GM18502 (cell line): ENCODE data around the gene KMT5B.

Experiments used
- ATAC-seq: cut with Tn5 transposase; IDR thresholded peaks from one replicate; pipeline ENCODE4 v1.9.1; 2021; ENCODE audit warnings: mild to moderate bottlenecking; ENCODE audit not compliant: unreplicated experiment, poor library complexity

KMT5B gene

DNA sequence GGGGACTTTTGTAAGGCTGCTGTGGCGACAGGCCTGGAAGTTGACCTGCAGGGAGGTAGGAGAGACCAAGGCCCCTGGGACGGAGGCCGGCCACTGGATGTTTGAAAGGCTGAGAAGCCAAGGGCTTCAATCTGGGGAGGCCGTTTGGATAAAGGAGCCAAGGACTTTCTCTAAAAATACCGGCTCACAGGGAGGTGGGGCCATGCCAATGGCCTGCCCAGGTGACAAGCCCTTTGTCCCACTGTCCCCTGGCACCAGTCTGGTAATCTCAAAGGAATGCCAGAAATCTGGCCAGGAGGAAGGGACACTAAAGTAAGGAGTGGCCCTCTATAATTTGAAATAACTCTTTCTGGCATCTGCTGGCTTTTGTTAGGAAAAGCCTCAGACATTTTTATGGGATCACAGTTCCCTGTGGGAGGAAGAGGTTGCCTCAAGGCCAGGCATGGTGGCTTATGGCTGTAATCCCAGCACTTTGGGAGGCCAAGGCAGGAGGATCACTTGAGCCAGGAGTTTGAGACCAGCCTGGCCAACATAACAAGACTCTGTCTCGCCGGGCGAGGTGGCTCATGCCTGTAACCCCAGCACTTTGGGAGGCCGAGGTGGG is 90.1 kb downstream of the KMT5B start:
- ATAC-seq: no peak

- ATAC-seq: peak; percentile 86
These were observed 91.8 kb downstream of the KMT5B start, which contains the start of gene CHKA for GRCh38 chr11:68121067-68121899. TSS of gene CHKA (minus strand) at chr11:68121388. CDS start at chr11:68121177, 211 bp downstream.

DNA sequence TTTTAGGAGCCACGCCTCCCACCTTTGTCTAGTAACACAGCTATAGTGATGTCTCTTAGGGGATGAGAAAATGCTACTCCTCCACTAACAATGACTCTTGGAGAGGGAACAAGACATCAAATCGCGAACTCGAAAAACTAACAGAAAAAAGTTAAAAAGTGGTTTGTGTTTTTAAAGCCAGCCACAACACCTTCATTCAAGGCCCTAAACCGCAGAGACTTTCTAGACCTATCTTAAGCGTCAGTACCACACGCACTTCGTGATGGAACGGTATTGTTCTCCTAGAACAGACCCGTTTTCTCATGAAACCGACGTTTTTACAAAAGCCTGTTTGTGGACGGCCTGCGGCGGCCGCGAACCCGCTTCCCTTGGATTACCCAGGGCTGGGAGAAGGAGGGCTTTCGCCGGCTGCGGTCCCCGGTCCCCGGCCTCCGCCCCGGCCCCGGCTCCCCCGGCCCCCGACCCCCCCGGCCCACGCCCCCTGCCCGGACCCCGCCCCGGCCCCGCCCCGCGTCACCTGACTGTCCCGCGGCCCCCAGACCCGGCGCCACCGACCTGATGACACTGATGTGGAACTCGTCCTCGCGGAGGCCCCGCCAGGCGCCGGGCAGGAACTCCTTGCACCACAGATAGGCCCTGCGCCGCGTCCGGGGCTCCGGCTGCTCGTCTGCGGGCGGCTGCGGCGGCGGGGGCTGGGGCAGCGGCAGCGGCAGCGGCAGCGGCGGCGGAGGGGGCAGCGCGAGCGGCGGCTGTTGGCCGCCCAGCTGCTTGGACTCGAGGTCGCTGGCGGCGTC is 92.6 kb downstream of the KMT5B start:
- peak; percentile 14 for ATAC-seq

DNA sequence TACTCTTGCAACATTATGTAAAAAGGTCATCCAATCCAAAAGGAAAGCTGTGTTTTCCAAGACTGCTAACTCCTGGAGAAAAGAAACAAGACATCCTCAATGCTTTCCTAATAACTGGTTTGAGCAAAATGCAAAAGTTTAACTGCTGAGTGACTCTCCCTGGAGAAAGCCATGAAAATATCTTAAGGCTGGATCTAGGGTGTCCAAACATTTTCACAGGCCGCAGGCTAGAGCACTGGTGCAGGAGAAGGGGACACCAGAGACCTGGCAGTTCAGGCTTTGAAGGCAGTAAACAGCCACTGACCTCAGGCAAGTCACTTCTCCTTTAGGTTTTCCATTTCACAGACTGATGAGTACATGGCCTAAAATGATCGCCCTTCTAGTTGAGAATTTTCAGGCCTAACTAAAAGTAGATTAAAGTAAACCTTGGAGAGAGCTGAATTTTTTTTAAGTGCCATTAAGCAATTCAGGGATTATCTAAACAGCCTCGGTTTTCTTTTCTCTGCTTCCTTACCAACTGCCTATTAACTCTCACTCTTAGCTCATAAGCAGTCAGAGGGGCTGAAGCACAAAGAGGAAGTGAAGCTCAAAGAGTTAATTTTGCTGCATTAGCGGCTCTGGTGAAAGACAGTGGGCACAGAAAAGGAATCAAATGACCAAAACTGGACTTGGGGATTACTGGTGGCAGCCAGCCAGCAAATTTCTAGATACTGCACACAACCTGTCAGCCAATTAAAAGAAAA is 94.2 kb downstream of the KMT5B start:
- no peak for ATAC-seq

DNA sequence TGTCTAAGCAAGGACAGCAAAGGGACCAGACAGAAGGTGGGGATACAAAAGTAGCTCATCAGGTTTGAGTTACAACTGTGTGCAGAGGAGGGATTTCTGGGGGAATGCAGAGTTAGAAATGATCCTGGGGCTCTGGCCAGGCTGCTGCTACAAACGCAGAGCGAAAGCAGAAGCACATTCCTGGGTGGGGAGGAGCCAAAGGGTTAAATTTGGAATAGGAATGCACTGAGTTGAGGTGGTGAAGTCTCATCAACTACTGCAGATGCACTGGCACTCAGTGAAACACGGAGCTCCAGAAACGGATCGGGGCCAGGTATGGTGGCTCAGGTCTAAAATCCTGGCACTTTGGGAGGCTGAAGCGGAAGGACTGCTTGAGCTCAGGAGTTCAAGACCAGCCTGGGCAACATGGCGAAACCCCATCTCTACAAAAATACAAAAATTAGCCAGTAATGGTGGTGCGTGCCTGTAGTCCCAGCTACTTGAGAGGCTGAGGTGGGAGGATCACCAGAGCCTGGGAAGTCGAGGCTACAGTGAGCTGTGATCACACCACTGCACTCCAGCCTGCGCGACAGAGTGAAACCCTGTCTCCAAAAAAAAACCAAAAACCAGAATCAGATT is 95.1 kb downstream of the KMT5B start:
- no peak for ATAC-seq

DNA sequence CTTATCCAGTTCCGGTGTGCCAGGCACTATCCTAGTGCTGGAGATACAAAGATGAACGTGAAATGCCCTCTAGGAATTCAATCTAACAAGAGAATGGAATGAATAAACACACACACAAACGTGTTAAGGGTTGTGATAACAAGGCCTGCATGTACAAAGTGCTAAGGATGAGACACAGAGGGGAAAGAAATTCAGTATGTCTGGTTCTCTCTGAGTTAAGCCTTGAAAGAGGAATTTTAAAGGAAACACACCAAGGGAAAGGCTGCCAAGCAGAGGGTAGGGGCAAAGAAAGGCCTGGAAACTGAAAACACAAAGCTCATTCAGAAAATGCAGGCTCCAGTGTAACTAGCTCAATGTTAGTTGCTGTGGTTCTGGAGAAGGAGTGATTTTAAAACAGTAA is 96.1 kb downstream of the KMT5B start:
- no peak for ATAC-seq

DNA sequence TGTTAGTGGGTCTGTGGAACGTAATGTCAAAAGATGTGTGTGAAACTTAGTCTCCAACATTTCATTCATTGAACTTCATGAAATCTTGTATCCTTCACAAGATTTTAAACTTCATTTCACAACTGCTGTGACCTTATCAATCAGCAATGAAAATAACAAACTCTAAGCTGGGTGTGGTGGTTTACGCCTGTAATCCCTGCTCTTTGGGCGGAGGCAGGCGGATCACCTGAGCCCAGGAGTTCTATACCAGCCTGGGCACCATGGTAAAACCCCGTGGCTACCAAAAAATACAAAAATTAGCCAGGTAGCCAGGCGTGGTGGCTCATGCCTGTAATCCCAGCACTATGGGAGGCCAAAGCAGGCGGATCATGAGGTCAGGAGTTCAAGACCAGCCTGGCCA is 97.0 kb downstream of the KMT5B start:
- ATAC-seq: no peak

DNA sequence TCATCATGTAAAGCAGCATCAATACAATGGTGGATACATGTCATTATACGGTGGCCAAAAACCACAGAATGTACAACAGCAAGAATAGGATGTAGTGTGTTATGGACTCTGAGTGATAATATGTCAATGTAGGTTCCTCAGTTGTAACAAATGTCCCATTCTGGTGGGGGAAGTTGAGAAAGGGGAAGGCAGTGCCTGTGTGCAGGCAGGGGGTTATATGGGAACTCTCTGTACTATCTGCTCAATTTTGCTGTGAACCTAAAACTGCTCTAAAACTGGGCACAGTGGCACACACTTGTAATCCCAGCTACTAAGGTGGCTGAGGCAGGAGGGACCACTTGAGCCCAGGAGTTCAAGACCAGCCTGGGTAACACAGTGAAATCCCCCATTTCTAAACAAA is 97.8 kb downstream of the KMT5B start:
- ATAC-seq: no peak

DNA sequence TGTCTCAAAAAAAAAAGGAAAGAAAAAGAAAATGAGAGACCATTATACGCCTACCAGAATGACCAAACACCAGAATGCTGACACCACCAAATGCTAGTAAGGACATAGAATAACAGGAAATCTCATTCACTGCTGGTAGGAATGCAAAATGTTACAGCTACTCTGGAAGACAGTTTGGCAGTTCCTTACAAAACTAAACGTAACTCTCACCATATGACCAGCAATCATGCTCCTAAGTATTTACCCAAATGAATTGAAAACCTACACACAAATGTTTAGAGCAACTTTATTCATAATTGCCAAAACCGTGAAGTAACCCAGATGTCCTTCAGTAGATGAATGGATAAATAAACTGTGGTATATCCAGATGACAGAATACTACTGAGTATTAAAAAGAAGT is 99.1 kb downstream of the KMT5B start:
- no peak for ATAC-seq

DNA sequence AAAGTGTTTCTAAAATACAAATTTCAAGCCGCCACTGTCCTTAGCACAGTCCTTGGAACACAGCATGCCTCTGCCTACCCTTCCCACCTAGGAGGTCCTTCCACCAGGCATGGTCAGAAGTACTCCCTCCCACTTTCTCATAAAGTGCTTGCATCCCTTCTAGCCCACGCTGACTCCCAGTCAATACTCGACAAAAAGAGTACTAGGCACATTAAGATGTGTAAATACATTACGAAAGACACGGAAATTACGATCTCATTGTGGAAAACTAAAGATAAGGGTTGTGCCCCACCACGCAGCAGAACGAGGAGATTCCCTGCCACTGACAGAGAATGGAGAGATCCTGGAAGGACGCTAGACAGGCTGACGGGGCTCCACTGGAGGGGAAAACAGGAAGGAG is 105.4 kb downstream of the KMT5B start:
- ATAC-seq: no peak

DNA sequence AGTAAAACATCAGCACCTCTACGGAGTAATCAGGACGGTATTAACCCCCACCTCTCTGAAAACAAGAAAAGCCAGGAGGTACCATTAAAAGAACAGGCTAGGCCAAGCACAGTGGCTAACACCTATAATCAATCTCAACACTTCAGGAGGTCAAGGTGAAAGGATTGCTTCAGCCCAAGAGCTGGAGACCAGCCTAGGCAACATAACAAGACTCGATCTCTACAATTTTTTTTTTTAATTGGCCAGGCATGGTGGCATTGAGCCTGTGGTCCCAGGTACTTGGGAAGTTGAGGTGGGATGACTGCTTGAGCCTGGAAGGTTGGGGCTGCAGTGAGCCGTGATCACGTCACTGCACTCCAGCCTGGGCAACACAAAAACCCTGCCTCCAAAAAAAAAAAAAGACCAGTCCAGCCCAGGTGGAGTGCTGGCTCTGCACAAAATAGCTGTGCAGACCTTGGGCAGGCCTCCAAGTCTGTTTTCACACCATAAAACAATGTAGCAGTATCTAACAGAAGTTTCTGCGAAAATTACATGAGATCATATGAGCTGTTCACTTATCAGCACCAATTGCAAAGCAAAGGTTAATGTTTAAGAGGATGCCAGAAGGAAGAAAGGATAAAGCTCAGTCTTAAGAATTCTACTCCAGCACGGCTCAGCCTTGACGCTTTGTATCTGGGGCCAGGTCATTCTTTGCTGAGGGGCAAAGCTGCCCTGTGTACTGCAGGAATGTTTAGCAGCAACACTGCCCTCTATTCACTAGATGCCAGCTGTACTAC is 106.7 kb downstream of the KMT5B start:
- no peak for ATAC-seq
